Retina (tissue), 1 donor: ENCODE data around the gene PNMA1.
"Not testable (repeated sequence)": the region's sequence is repeated elsewhere in the genome, so short reads cannot be mapped to it uniquely, and the experiment has no call there.

ENCODE experiments used
- DNase-seq: peaks from one replicate; pipeline ENCODE4 v3.0.0-alpha.2; 2016

The PNMA1 gene

DNA sequence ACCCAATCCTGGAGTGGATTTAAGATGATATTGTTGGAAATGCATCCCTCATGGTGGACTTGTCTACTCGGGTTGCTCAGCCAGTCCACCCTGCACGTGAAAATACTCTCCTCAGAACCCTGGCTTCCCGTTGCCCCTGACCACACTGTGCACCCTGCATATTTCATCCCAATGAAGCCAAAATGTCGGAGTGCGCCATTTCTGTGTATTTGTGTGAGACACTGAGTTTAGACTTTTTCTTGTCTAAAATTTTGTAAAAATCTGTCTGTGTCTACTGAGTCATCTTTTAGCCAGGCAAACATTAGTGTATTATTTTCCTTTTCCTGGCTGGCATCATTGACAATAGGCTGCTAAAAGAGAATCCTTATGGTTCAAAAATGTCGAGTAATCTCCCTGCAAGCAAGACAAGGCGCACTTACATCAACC, 485 bp upstream of the PNMA1 start:
- no peak for DNase-seq

DNA sequence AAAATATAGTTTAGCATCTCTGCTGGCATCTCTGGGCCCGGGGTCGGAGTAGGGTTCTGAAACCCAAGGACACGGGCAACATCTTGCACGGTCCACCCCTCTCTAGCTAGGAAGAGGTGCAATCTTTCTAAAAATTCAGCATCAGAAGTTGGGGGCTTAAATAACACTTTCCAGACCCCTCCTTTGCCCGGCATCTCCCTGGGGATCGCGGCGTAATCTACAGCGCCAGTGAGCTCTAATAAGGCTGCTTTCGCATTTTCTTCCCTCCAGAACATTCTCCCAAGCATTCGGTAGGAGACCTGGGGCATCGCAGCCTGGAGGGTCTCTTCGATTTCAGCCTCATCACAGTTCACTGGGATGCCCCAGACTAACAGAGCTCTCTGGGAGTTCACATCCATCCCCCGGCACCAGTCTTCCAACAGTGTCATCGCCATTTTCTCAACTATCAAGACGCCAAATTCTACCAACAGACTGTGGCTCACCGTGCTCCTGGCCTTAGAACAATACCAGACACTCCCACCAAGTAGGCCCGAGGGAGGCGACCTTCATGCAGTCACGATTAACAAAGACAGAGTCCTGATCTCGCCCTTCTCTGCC, 880 bp downstream of the PNMA1 start:
- DNase-seq: peak; percentile 85

GRCh38 chr14:73712540-73713180, 1.5 kb downstream of the PNMA1 start:
- peak; percentile 78 for DNase-seq

DNA sequence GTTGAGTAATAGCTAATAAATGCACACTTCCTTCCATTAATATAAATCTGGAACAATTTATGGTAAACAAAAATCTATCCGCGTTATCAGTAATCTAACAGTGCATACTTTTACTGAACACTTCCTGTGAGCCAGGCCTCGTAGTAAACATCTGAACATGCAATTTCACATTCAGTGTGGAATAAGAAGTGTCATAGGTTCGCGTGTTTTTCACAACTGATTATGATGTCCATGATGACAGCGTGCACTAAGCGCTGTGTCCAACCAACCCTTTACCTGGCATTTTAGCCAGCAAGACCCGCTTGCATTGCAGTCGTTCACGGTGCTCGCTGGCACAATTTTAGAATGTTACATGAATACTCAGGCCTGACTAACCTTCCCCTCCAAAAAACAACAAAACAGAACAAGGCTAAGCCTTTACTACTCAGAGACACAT, 2.1 kb downstream of the PNMA1 start:
- DNase-seq: peak; percentile 20

DNA sequence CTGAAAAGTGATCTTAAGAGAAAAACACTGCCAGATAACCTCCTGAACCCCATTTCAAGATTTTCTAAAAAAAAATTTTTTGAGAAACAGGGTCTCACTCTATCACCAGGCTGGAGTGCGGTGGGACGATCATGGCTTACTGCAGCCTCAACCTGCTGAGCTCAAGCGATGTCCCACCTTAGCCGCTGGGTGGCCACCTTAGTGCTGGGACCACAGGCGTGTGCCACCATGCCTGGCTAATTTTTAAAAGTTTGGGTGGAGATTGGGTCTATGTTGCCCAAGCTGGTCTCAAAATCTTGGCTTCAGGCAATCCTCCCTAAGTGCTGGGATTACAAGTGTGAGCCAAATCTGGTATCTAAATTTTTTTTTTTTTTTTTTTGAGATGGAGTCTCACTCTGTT, 3.4 kb downstream of the PNMA1 start:
- no peak for DNase-seq

GRCh38 chr14:73709904-73710469, 4.2 kb downstream of the PNMA1 start:
- DNase-seq: no peak

- not testable (repeated sequence) for DNase-seq
These were observed 6.1 kb downstream of the PNMA1 start for GRCh38 chr14:73708076-73708475.

- no peak for DNase-seq
These were observed 13.9 kb downstream of the PNMA1 start for GRCh38 chr14:73700325-73700724.

DNA sequence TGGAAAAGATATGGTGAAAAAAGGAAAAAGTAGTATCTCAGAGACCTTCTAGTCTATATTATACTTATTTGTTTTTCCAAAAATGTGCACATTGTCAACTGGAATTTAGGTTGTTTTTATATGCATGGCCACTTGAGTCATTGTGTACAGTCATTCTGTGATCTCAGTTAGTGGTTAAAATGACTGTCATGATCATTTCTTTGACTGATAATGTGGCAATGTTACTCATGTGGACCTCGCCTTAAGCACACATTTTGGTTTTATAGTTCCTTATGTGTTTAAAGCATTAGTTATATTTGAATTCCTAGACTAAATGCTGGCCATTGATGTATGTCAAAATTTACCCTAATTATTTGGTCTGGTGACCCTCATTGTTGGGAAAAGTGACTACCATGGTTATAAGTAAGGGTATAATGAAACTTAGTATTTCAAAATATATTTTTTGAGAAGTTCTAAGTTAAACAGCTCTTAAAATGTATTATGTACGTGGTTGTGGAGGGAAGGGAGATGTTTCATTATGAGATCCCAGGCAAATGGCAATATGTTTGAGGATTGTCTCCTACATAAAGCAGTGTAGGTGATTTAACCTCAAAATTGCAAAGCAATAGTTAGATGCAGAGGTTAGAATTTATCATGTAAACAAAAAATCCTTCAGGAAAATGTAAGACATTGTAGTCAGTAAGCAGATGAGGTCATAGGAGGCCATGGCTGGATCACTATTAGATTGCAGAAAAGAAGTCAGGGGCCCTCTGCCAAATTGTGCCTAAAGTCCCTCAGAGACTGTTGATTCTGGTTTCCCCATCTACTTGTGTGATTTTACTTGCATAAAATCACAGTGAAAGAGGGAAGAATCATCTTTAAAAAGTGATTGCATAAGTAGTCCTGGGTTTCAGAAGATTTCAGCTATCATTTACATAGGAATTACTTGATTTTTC, 17.5 kb downstream of the PNMA1 start:
- no peak for DNase-seq

DNA sequence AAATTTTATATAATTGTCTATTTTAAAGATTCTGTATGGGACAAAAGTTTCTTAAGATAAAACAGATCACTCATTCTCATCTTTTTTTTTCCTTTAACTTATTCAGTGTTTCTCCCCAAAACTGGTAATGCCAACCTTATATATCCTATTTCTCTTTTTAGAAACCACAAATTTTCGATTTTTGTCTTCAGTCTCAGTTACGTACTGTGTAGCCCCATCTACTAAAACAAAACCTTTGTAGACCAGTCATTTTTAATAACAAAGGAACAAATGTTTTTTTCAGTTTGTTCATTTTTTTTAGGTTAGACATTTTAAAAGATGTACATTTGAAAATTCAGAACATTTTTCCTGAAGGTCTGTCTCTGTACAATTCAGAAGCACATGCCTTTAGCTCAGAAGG, 18.2 kb downstream of the PNMA1 start:
- no peak for DNase-seq

- no peak for DNase-seq
These were observed 19.1 kb downstream of the PNMA1 start for GRCh38 chr14:73695082-73695481.

- DNase-seq: no peak
These were observed 20.1 kb downstream of the PNMA1 start for GRCh38 chr14:73694083-73694482.

DNA sequence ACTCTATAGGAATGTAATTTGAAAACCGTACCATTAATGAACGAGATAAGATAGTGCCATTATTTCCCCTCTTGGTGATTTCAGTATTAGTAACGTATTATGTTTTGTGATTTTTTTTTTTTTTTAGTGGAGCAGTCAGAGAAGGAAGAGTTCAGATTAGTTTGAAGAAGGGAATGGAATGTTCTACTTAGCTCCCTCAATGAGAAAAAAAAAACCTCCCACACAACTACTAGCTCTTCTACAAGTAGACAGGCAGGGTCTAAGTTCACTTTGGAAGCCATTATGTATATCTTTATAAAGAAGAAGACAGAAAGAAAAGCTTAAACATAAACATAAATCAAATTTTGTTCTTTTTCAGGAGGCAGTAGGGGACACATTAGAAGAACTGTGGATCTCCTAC, 27.3 kb downstream of the PNMA1 start:
- DNase-seq: no peak

DNA sequence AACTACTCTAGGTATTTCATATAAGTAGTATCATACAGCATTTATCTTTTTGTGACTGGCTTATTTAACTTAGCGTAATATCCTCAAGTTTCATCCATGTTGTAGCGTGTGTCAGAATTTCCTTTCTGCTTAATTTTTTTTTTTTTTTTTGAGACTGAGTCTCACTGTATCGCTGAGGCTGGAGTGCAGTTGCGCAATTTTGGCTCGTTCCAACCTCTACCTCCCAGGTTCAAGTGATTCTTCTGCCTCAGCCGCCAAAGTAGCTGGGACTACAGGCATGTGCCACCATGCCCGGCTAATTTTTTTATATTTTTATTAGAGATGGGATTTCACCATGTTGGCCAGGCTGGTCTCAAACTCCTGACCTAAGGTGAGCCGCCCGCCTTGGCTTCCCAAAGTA, 28.9 kb downstream of the PNMA1 start:
- no peak for DNase-seq

DNA sequence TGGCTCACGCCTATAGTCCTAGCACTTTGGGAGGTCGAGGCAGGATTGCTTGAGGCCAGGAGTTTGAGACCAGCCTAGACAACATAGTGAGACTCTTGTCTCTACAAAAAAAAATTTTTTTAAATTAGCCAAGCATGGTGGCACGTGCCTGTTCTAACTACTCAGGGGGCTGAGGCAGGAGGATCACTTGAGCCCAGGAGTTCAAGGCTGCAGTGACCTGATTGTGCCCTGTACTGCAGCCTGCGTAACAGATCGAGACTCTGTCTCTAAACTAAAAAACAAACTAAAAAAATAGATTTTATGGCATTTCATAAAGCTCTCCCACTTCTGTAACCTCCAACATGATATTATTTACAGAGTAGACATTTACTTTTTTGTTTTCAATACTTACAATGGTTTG, 29.6 kb downstream of the PNMA1 start:
- no peak for DNase-seq

DNA sequence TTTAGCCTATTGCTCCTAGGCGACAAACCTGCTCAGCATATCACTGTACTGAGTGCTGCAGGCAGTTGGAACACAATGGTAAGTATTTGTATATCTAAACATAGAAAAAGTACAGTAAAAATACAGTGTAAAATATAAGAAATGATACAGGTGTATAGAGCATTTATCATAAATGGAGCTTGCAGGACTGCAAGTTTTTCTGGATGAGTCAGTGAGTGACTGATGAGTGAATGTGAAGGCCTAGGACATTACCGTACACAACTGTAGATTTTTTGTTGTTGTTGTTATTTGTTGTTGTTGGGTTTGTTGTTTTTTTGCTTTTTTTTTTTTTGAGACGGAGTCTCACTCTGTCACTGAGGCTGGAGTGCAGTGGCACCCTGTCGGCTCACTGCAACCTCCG, 33.4 kb downstream of the PNMA1 start:
- DNase-seq: no peak

GRCh38 chr14:73678698-73679097, 35.5 kb downstream of the PNMA1 start:
- no peak for DNase-seq

DNA sequence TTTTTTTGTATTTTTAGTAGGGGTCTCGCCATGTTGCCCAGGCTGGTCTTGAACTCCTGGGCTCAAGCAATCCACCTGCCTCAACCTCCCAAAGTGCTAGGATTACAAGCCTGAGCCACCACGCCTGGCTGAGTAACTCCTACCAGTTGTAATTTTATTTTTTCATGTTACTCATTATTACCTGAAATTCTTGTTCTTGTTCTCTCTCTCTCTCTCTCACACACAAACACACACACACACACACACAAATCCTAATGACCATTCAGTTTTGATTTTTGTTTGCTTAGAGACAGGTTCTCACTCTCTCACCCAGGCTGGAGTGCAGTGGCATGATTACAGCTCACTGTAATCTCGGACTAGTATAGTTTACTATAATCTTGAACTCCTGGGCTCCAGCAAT, 39.2 kb downstream of the PNMA1 start:
- DNase-seq: no peak

DNA sequence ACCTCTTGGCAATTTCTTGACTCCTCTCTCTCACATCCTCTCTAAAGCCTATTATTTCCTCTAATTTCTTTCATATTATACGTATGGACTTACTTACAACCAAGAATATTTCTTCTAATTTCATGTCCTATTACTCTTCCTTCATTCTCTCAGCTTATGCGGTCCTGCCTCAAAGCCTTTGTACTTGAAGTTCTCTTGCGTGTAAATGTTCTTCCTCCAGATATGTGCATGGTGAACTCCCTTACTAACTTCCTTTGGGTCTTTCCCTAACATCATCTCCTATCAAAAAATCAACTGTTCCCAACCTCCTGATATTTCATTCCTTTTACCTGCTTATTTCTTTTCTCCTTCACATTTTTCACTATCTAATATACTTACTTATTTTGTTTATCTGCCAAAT, 46.3 kb downstream of the PNMA1 start:
- DNase-seq: no peak

DNA sequence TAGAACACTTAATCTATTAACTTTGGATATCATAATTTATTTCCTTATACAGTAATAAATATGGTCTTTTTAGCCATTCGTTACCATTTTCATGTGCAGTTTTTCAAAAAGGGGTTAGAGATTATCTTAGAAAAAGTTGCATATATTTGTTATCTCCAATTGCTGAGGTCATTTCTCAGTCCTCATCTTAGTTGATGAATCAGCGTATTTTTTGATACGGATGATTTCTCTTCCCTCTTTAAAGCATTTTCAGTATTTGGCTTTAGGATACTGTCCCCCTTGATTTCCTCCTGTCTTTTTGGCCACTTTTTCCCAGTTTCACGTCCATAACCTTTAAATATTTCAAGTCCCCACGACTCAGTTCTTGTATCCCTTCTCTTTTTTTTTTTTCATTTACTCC, 47.6 kb downstream of the PNMA1 start:
- DNase-seq: no peak

DNA sequence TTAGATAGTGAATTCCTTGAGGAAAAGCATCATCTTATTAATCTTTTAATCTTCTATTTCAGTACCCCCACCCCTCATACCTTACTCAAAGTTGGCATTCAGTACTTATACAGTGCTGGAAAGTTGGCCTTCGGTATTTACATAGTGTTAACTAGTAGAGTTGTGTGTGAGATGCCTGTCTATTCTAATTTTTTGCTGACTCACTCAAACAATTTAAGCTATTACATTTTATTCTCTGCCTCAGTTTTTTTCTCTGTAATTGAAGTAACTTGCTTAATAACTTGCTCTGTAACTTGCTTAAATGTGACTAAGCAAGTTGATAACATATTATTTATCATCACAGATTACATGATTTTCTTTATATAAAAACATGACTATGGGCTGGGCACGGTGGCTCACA, 49.1 kb downstream of the PNMA1 start:
- DNase-seq: no peak

GRCh38 chr14:73663548-73664212, 50.5 kb downstream of the PNMA1 start:
- DNase-seq: no peak

DNA sequence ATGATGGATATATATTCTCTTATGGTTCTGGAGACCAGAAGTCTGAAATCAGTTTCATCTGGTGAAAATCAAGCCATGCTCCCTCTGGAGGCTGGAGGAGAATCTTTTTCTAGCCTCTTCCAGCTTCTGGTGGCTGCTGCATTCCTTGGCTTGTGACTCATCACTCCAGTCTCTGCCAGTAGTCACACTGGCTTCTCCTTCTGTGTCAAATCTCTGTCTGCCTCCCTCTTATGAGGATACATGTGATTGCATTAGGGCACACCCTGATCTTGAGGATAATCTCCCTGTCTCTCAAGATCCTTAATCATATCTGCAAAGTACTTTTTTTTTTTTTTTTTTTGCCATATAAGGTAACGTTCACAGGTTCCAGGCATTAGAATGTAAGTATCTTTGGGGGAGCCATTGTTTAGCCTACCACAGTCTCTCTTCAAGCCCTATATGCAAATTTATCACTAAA, 51.7 kb downstream of the PNMA1 start:
- no peak for DNase-seq
